Activated T-helper 17 cell treated with anti-CD3 and anti-CD28 coated beads, Interleukin-2, amount 50 U/mL, for 72 hours (primary cell): ENCODE measurements around the gene AGAP2. TPM values are rescaled to one million over a fixed set of nuclear protein-coding genes. Genes with fewer than 3 reads are reported as not detected.

Experiments
- ATAC-seq: fragments of 150-1000 bp; cut with Tn5 transposase; replicated peaks from 2 replicates; pipeline ENCODE4 v1.10.0; 2021; ENCODE audit warnings: mild to moderate bottlenecking, moderate library complexity
- H3K27ac Mint-ChIP-seq: one replicate; pipeline ENCODE4 v1.8.0; 2022; ENCODE audit warnings: mixed read lengths
- H3K27me3 Mint-ChIP-seq: one replicate; pipeline ENCODE4 v1.8.0; 2022; ENCODE audit warnings: mixed read lengths
- H3K36me3 Mint-ChIP-seq: one replicate; pipeline ENCODE4 v1.8.0; 2022; ENCODE audit warnings: low read depth, mild to moderate bottlenecking, mixed read lengths
- H3K4me1 Mint-ChIP-seq: one replicate; pipeline ENCODE4 v1.8.0; 2022; ENCODE audit warnings: mixed read lengths
- H3K4me3 Mint-ChIP-seq: one replicate; pipeline ENCODE4 v1.8.0; 2022; ENCODE audit warnings: mild to moderate bottlenecking, mixed read lengths
- H3K9me3 Mint-ChIP-seq: one replicate; pipeline ENCODE4 v1.8.0; 2022; ENCODE audit warnings: mixed read lengths
- total RNA-seq, 2 donors: library from RNA; stranded (reverse); gene quantifications; one replicate each; pipeline ENCODE4 v1.2.3, GENCODE V29; 2022

Gene AGAP2
- total RNA-seq, 2 donors from 2014 or later, result 34.9 to 52.0 TPM

DNA sequence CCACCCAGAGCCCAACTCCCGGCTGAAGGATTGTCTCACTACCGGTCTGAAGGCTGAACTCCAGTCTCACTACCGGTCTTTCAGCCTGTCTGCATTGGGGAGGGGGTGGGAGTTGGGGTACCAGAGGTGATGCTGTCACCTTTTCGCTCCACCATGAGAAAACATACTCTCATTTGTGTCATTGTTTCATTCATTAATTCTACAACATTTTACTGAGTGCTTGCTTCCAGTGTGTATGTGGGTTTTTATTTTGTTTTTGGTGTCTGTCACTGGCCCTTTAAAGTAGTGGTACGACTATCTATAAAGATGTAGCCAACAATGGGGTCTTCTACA lies 14.1 kb upstream of the AGAP2 start:
- peak overlapping the region; percentile 100 for H3K4me3 Mint-ChIP-seq
- no peak for ATAC-seq
- no peaks in the 10 kb centered on the region for H3K27me3 Mint-ChIP-seq
- H3K36me3 Mint-ChIP-seq, result peaks cover 65% of the 10 kb centered on the region
- H3K9me3 Mint-ChIP-seq, result no peaks in the 10 kb centered on the region
- H3K27ac Mint-ChIP-seq, result peak overlapping the region; percentile 97
- peaks cover 43% of the 10 kb centered on the region for H3K4me1 Mint-ChIP-seq

DNA sequence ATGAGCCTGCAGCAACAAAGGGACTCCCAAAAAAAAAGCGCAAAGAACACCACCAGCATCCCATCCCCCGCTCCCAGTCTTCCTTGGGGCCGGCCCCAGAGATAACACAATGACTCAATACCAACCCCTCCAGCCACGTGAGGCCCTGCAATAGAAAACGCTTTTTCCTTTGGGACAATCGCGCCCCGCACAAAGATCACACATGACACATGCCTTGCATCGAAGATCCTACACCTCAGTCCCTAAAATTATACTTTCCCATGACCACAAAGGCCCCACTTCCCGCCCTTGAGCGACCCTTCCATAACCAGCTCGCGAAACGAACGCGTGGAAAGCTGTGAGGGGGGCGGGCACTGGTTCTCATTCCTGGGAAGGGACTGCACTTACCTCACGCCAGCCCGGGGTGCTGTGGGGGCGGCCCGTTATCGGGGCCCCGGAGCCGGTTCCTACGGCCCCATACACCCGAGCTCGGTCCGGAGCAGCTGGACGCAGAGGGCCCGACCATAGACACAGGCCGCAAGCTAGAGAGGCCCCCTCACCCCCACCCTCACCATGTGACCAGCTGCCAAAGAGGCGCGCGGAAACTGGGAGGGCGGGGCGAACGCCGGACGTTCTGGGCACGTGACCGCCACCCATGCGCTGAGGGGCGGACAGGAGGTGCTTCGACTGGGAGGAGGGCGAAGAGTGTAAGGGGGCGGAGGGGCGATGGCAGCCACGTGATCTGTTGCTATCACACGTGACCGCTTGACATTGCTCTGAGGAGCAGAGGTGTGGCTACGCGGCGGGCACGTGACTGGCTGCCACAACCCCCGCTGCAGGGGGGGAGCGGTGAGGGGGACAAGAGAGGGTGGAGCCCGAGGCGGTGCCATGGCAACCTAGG lies 13.5 kb upstream of the AGAP2 start, which contains the start of gene CDK4:
Gene CDK4 (minus strand): TSS at position 523 of the 880 bp plus-strand sequence. CDS start 593 bp downstream, outside the sequence.
- Mint-ChIP-seq H3K36me3 (peaks cover 65% of the 10 kb centered on the region), H3K27ac (peak within 1 kb of the TSS; percentile 97), H3K4me3 (peak within 1 kb of the TSS; percentile 100), H3K27me3 (no peaks in the 10 kb centered on the region), H3K4me1 (peaks cover 42% of the 10 kb centered on the region), H3K9me3 (no peaks in the 10 kb centered on the region)
- ATAC-seq, result peak; percentile 80

DNA sequence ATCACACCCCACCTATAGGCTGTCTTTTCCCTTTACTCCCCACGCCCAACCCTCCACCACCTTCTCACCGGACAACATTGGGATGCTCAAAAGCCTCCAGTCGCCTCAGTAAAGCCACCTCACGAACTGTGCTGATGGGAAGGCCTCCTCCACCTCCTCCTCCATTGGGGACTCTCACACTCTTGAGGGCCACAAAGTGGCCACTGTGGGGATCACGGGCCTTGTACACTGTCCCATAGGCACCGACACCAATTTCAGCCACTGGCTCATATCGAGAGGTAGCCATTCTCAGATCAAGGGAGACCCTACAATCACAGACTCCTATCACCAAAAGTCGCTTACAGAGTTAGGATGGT lies 12.9 kb upstream of the AGAP2 start:
- Mint-ChIP-seq H3K4me1 (peaks cover 36% of the 10 kb centered on the region), H3K9me3 (no peaks in the 10 kb centered on the region)

DNA sequence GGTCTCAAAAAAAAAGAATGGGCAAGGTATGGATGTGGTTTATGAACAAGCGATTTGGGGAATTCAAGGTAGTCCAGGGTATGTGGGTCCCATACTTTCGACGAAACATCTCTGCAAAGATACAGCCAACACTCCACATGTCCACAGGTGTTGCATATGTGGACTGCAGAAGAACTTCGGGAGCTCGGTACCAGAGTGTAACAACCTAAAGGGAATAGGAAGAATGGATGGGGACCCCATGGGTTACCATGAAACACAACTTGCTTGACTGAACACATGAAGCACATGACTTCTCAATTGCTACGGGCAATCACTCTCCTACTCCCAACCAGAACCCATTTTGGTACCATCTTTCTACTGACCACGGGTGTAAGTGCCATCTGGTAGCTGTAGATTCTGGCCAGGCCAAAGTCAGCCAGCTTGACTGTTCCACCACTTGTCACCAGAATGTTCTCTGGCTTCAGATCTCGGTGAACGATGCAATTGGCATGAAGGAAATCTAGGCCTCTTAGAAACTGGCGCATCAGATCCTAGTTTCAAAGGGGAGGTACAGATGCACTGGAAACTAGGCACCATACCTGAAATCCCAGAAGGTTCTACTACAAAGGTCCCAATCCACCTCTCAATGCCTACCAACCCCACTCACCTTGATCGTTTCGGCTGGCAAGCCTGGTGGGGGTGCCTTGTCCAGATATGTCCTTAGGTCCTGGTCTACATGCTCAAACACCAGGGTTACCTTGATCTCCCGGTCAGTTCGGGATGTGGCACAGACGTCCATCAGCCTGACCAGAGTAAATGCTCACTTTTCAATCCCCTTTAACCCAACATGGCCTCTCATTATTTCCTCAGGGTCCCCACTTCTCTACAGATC lies 12.3 kb upstream of the AGAP2 start:
- ATAC-seq, result no peak
- Mint-ChIP-seq H3K4me1 (peaks cover 32% of the 10 kb centered on the region), H3K4me3 (peak overlapping the region; percentile 100), H3K27me3 (no peaks in the 10 kb centered on the region), H3K27ac (peak overlapping the region; percentile 97), H3K36me3 (peaks cover 67% of the 10 kb centered on the region), H3K9me3 (no peaks in the 10 kb centered on the region)

More for the DNA sequence above, 12.9 kb upstream of the AGAP2 start:
- Mint-ChIP-seq H3K27ac (peak overlapping the region; percentile 97), H3K4me3 (peak overlapping the region; percentile 100), H3K36me3 (peaks cover 65% of the 10 kb centered on the region), H3K27me3 (no peaks in the 10 kb centered on the region)
- no peak for ATAC-seq

DNA sequence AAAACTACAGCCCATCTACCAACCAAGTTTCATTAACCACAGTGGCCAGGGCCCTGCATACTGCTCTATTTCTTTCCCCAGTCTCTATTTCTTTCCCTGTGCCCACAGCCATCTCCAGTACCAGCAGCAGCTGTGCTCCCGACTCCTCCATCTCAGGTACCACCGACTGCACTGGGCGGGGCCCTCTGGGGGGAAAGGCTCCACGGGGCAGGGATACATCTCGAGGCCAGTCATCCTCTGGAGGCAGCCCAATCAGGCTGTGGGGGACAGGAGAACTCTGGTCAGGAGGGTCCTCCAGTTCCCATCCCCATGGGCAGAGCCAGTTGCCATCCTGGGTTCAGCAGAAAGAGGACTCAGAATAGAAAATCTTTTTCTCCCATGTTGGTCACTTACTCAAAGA lies 10.5 kb upstream of the AGAP2 start:
- no peak overlapping the region for H3K27ac Mint-ChIP-seq
- peaks cover 82% of the 10 kb centered on the region for H3K36me3 Mint-ChIP-seq

DNA sequence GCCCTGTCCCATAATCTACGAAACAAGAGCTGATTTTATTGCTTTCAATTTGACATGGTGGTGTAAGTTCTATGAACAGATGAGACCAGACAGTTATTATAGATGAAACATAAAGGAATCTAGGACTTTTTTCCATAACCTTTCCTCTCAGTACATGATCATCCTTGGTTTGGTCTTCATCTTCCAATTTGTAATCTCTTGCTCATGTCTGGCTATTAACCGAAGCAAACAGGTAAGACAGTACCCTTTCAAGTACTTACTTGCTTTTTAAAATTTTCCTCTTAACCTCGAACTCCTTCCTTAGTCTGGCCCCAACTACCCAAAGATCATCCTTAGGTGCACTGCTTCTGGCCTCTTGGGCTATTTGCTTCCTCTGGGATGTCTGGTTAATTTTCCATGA lies 7.5 kb upstream of the AGAP2 start:
- H3K9me3 Mint-ChIP-seq, result no peaks in the 10 kb centered on the region
- peak overlapping the region; percentile 95 for H3K4me3 Mint-ChIP-seq
- H3K27ac Mint-ChIP-seq, result peak overlapping the region; percentile 93
- H3K27me3 Mint-ChIP-seq, result no peaks in the 10 kb centered on the region
- H3K36me3 Mint-ChIP-seq, result peaks cover 70% of the 10 kb centered on the region
- ATAC-seq, result no peak
- H3K4me1 Mint-ChIP-seq, result peaks cover 14% of the 10 kb centered on the region

More for the DNA sequence above, 10.5 kb upstream of the AGAP2 start:
- Mint-ChIP-seq H3K4me3 (no peak overlapping the region), H3K4me1 (peaks cover 33% of the 10 kb centered on the region), H3K27me3 (no peaks in the 10 kb centered on the region), H3K9me3 (no peaks in the 10 kb centered on the region)
- no peak for ATAC-seq

DNA sequence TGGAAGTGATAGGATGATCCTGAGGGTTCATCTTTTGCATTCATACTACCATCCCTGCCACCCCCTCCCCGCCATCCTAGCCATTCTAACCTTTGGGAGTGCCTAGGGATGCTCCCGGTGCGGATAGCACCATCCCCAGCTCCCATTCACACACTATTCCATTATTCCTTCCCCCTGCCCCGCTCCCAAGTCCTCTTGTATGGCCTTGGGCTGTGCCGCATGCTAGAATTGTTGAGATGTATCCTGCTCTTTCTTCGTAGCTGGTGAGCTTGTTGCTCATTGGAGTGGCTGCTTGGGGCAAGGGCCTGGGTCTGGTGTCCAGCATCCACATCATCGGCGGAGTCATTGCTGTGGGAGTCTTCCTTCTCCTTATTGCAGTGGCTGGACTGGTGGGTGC lies 6.9 kb upstream of the AGAP2 start:
- Mint-ChIP-seq H3K9me3 (no peaks in the 10 kb centered on the region), H3K36me3 (peaks cover 70% of the 10 kb centered on the region), H3K4me1 (peaks cover 18% of the 10 kb centered on the region), H3K4me3 (peak overlapping the region; percentile 95), H3K27ac (peak overlapping the region; percentile 93), H3K27me3 (no peaks in the 10 kb centered on the region)
- ATAC-seq, result no peak

DNA sequence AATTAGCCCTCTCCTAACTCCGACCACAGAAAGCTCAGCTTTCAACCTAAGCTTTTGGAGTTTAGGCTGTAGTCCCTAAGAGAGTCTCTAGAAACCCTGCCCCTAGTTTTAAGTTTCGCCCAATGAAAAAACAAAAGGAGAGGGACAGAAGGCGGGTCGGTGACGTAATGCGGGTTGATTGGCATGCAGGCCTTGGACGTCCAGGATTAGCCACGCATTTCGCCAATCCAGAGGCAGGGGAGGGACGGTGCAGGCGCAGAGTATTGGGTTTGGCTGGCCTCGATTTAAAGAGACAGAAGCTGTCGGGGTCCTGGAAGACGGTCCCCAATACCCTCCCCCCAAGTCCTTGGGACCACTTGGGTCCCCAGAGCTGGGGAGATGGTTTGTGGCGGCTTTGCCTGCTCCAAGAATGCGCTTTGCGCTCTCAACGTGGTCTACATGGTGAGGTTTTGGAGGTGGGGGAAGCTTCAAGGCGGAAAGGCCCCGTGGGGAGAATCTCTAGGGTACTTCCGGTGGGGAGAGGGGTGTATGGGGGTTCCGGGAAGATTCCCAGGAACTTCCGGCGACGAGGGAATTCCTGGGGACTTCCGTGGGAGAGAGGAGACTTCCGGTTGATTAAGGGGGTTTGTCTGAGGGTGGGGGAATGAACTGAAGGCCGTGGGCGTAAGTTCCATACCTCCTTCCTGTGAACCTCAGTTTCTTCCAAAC lies 6.4 kb upstream of the AGAP2 start, which contains the start of gene TSPAN31:
Gene TSPAN31 (plus strand): TSS at position 263 of the 708 bp plus-strand sequence. CDS start 116 bp downstream, at position 379.
- Mint-ChIP-seq H3K27me3 (no peaks in the 10 kb centered on the region), H3K27ac (peak within 1 kb of the TSS; percentile 93), H3K36me3 (peaks cover 66% of the 10 kb centered on the region), H3K4me3 (peak within 1 kb of the TSS; percentile 95), H3K9me3 (no peaks in the 10 kb centered on the region), H3K4me1 (peaks cover 19% of the 10 kb centered on the region)
- ATAC-seq, result peak; percentile 85

DNA sequence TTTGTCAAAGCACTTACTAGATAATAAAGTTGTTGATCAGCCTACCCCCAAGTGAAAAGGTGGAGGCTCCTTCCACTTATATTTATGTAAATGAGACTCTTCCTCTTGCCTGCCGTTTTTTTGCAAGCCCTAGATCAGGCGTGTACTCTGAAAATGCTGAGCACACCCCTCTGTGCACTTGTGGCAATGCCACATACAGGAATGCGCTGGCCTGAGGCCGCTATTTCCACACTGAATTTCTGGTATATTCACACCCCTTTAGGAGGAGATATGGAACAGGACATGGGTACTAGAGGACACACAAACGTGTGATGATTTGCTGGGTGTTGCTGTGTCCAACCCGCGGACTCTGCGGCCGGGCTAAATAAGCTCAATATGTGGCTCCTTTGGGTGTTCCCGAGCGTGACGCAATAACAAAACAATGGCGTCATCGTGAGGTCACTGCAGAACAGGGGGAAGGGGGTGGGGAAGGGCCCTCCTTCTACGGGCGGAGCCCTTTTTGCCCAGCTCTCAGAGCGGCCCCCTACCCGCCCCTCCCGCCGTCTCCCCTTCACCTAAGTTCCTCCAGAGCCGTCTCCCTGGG lies 5.7 kb upstream of the AGAP2 start:
- peak overlapping the region; percentile 95 for H3K4me3 Mint-ChIP-seq

DNA sequence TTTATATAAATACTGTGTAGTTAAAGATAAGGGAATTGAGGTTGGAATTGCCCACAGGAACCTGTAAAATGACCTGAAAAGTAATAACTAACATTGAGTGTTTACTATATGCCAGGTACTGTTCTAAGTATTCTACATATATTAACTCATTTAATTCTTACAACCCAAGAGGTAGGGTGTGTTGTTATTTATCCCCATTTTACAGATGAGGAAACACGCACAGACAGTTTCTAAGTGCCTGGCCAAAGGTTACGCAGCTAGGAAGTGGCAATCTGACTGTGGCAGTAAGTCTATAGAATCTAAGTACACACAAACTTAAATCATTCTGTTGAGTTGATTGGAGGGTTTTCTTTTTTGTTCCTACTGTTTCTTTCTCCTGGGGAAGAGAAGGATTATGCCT lies 5.2 kb upstream of the AGAP2 start:
- Mint-ChIP-seq H3K9me3 (no peaks in the 10 kb centered on the region), H3K27me3 (no peaks in the 10 kb centered on the region), H3K36me3 (peaks cover 65% of the 10 kb centered on the region), H3K4me1 (peaks cover 26% of the 10 kb centered on the region), H3K27ac (peak overlapping the region; percentile 93), H3K4me3 (peak overlapping the region; percentile 95)
- ATAC-seq, result no peak

More for the DNA sequence above, 5.7 kb upstream of the AGAP2 start:
- peaks cover 65% of the 10 kb centered on the region for H3K36me3 Mint-ChIP-seq
- no peaks in the 10 kb centered on the region for H3K9me3 Mint-ChIP-seq
- peak overlapping the region; percentile 93 for H3K27ac Mint-ChIP-seq
- H3K4me1 Mint-ChIP-seq, result peaks cover 23% of the 10 kb centered on the region
- ATAC-seq, result peak; percentile 54
- H3K27me3 Mint-ChIP-seq, result no peaks in the 10 kb centered on the region

DNA sequence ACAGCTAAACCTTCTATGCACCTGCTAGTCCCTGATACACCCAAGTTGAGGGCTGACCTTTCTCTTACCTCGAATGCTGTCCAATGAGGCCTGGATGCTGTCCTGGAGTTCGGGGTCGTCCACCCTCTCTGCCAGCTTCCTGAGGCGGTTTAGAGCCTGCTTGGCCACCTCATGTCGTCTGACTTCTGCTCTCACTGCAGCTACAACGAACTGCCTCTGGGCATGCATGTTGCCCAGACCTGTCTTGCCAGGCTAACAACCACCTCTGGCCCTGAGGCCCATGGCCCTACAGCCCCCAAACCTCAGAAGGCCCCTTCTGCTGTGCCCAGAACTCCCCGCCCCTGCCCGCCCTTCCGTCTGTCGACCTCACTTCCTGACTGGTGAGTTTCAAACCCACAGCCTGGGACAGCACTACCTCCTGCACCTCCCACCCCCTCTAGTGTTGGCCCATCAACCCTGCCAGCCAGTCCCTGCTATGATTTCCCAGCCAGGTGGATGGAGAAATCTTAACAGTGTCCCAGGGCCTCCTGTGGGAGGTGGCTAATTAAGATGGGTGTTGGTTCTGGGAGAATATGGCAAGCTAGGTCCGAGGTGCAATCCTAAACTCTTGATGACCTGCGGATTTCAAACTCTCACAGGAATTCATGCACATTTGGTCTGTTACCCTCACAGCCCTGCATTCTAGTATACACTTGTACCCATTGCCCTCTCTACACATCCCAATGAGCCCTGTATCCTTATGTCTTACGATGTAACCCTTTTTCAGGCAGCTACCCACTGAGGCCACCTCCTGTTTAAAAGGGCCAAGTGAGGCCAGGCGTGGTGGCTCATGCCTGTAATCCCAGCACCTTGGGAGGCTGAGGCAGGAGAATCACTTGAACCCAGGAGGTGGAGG lies 3.5 kb upstream of the AGAP2 start:
- Mint-ChIP-seq H3K9me3 (no peaks in the 10 kb centered on the region), H3K27me3 (no peaks in the 10 kb centered on the region), H3K36me3 (peaks cover 49% of the 10 kb centered on the region), H3K4me1 (peaks cover 26% of the 10 kb centered on the region), H3K4me3 (peak overlapping the region; percentile 99), H3K27ac (peak overlapping the region; percentile 97)
- ATAC-seq, result peak; percentile 74

DNA sequence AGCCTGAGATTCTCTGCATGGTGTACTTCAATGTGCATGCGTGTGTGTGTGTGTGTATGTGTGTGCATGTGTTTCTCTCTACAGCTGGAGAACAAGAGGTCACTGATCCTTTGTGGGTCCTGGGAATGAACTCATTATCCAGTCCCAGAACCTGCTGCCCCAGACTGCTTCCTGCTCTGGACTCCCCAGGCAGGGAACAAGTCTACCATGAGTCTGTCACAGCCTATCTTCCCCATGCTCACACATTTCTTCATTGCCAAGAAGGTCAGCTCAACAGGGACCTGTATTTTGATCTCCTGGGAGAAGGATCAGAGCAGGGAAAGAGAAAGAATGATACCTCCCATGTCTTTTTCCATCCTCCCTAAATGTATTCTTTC lies 2.9 kb upstream of the AGAP2 start:
- H3K4me1 Mint-ChIP-seq, result peaks cover 30% of the 10 kb centered on the region
- H3K27me3 Mint-ChIP-seq, result no peaks in the 10 kb centered on the region
- H3K4me3 Mint-ChIP-seq, result peak overlapping the region; percentile 99
- ATAC-seq, result no peak
- H3K27ac Mint-ChIP-seq, result peak overlapping the region; percentile 97
- H3K9me3 Mint-ChIP-seq, result no peaks in the 10 kb centered on the region
- peaks cover 49% of the 10 kb centered on the region for H3K36me3 Mint-ChIP-seq
